GM12891 (cell line): ENCODE results near the gene TTC39A.

Experiments
- POLR2A ChIP-seq: IDR thresholded peaks from 2 replicates; pipeline ENCODE4 v1.6.1; 2011; ENCODE audit warnings: low read depth, low read length, control low read depth
- POLR2AphosphoS5 ChIP-seq: IDR thresholded peaks from 2 replicates; pipeline ENCODE4 v1.6.1; 2011; ENCODE audit warnings: low read depth, low read length, control low read depth
- TAF1 ChIP-seq: IDR thresholded peaks from 2 replicates; pipeline ENCODE4 v1.6.1; 2011; ENCODE audit warnings: low read depth, low read length, control low read depth

GRCh38 chr1:51255331-51255730 is 75.0 kb downstream of the TTC39A start:
- TF ChIP-seq POLR2AphosphoS5 (no peak), POLR2A (no peak), TAF1 (no peak)
